AG08395 (cell line): Measurements from ENCODE around the gene FOXP1.

ENCODE experiments used
- DNase-seq: peaks from one replicate; pipeline ENCODE4 v3.0.0; 2012; ENCODE audit warnings: mixed read lengths, low spot score

The FOXP1 gene

DNA sequence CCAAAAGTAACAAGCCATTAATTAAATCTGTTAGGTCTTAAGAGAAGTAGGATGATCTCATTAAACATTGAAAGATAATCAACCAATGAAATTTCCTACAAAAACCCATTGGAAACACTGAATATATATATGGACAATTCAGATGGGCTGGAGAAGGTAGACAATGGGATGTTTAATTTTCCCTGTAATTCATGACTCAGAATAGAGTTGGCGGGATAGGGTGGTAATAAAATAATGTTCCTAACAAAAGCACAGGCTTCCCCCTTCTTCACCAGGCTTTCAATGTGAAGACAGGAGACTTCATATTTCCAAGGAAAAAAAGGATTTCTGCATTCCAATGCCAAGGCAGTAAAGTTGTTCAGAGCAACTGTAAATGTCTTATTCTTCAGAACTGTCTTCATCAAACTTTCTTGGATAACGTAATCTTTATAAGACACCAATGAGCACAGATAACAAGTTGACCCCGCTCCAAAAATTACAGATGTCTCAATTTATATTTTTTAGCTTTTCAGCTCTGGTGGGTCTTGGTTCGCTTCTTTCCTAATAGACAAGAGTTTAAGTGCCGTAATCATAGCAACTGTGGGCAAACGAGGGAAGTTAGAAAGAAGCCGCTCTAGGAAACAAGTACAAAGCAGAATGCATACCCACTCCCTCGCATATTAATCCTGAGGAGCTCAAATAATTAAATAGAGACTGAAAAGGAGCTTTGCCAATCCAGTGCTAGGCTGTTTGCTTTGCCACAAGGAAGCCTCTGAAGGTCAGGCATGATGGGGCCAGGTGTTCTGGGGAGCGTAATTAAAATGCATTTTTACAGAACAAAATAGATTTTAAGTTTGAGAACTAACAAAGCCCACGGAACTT lies 377.0 kb downstream of the FOXP1 start:
- DNase-seq = no peak

- DNase-seq = no peak
Measured at GRCh38 chr3:71203727-71204488, 379.6 kb downstream of the FOXP1 start.

GRCh38 chr3:71202848-71203533 lies 380.5 kb downstream of the FOXP1 start:
- no peak for DNase-seq

DNA sequence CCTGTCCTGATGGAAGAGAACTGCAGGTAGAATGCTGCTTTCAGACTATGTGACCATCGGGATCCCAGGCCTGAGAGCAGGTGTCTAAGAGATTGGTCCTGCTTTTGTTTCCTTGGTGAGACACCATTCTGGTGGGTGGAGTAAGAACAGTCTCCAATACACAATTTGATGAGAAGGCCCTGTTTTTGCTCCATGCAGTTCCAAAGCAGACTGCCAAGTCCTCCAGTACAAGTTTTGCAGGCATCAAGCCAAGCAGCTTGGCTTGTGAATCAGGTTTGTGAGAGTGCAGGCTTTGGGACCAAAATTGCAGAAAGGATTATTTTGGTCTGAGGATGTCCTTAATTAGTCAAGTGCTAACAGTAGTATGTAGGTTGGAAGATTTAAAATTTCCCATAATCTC lies 381.6 kb downstream of the FOXP1 start:
- peak; percentile 42 for DNase-seq

- no peak for DNase-seq
Measured at GRCh38 chr3:71197841-71198565, 385.5 kb downstream of the FOXP1 start.

- no peak for DNase-seq
Measured at GRCh38 chr3:71195492-71195891, 388.0 kb downstream of the FOXP1 start.

DNA sequence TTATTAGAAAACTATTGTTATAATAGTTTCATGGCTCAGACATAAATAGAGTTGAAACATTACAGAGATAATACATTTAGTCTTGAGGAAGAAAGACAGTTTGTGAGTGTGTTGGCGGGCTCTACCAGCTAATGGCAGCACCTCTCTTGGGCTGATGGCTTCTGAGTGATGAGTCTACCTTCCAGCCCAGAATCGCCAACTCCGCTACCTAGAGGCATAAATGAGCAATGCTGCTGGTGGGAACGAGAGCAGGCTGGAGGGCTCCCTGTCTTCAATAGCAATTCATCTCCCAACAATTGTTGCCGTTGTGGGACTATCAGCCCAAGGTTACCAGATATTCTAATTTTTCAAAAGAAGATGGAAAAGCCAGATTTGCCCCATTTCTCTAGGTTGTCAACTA lies 388.7 kb downstream of the FOXP1 start:
- DNase-seq = no peak

DNA sequence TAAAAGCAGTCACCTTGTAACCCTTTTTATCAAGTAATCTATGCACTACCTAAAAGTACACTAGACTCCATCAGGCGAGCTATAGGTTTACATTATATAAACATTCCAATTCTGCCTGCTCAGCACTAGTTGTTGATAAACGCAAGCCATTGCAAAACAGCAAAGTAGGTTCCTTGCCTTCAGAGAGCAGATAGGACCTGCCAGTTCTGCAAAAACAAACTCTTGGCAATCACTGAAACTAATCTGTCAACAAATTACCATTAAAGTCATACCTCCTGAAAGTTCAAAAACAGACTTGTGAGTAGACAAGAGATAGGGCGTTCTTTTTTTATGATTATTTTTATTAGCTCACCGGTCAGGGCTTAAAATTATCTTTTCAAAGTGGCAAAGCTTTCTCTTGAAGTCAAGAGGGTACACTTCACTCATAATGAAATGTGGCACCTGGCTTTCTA lies 392.5 kb downstream of the FOXP1 start:
- no peak for DNase-seq

- DNase-seq = no peak
Measured at GRCh38 chr3:71189480-71189879, 394.0 kb downstream of the FOXP1 start.

DNA sequence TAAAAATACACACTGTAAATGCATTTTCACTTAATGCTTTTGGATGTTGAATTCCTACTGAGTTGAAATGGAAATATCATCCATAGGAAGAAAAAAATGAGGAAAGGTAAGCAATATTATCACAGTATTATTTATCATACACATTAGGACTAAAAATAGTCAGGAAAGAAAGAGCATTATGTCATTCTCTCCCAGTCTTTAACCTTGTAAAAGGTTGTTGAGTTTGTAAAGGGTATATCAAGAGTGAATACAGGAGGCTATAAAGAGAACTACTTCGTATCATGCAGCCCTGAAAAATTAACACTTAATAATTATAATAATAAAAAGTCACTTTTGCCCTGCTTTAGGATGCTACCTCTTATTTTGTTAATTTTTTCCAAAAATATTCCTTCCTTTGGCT lies 395.8 kb downstream of the FOXP1 start:
- no peak for DNase-seq

GRCh38 chr3:71186801-71187200 lies 396.7 kb downstream of the FOXP1 start:
- no peak for DNase-seq

- peak; percentile 9 for DNase-seq
Measured at GRCh38 chr3:71185733-71186455, 397.6 kb downstream of the FOXP1 start.

GRCh38 chr3:71184252-71184651 lies 399.3 kb downstream of the FOXP1 start:
- no peak for DNase-seq

DNA sequence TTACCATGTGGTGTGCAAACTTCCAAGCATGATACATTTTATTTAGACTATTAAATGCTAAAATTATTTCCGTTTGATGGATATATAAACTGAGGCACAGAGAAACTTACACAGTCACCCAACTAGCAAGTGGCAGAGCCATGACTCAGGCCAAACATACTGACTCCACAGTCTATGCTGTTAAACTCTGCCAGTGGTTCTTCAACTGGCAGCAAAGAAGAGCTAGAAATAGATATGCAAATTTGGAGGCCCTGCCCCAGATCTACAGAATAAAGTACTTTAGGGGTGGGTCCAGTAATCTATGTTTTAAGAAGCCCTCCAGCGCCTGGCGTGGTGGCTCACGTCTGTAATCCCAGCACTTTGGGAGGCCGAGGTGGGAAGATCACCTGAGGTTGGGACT lies 400.0 kb downstream of the FOXP1 start:
- DNase-seq = no peak

DNA sequence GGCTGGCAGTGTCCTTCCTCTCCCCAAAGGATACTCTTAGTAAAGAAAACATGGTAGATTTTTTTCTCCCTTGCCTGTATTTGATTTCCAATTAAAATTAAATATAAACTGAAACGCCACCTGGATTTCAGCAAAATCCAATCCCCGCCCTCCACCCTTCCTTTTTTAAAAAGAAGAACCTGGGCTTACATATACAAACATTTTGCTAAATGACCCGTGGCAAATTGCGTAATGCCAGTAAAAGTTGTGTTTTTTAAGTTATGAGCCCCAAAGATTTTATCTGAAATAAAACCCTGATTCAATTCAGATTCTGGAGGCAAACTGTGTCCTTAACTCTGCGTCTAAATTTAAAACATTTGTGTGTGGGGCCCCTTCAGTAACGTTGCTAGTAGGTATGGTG lies 403.0 kb downstream of the FOXP1 start:
- DNase-seq = no peak

DNA sequence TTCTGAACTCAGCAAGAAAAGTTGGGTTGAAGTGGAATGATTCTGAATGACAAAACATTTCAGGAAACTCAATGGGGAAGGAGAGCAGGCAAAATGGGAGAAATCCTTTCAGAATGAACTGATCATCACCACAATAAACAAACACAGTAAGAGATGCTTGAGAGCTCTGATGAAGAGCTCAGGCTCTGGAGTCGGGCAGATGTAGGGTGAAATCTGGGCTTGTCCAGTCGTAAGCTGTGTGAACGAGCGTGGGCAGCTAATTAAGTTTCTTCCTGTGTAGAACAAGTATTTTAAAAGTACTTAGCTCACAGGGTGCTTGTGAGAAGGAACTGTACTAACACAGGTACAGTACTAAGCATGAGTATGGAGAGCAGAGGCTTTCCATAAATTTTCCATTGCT lies 406.2 kb downstream of the FOXP1 start:
- DNase-seq = no peak

DNA sequence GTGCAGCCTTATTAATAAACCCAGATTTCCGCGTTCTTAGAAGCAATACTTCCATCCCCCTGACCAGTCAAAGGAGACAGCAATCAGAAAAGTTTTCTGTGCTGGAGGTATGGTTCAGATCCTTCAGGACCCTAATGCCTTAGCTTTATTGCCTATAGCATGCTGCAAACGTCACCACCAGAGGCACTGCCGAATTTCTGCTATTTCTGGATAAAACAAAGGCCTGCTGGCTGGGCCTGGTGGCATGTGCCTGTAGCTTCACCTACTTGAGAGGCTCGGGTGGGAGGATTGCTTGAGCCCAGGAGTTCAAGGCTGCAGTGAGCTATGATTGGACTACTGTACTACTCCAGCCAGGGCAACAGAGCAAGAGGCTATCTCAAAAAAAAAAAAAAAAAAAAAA lies 407.2 kb downstream of the FOXP1 start:
- DNase-seq = no peak

GRCh38 chr3:71175691-71176365 lies 407.7 kb downstream of the FOXP1 start:
- no peak for DNase-seq

DNA sequence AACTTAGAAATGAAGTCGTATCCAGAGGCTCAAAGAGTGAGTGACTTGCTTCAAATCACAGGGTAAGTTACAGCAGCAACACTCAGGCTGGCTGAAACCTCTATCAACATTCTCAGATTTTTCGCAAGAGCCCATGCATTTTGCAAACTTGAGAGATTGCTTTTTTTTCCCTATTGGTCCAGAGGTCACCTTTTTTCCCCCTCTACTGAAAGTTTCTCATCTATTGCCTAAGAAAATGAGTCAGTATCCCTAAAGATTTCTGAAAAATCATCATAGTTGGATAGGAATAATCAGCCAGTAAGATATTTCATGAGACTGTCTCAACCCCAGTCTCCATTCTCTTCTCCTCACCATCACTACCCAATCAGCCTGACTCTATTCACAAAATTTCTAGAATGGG lies 410.6 kb downstream of the FOXP1 start:
- DNase-seq = peak; percentile 21

- no peak for DNase-seq
Measured at GRCh38 chr3:71172189-71172588, 411.3 kb downstream of the FOXP1 start.

DNA sequence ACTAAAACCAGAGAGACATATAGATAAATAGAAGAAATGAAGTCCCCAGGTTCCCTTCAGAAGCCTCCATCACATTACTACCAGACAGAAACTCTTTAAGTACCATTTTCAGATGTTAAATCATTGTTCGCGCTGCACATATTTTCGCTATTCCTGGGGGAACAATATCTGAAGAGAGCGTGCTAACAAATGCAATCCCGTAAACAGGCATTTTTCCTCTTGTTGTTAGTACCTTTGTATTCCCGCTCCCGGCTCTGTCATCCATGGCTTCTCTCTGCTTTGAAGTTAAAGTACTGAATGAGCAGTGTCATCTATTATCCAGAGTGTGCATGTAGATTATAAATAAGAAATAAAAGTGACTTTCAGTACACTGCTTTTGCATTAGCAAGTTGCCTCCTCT lies 412.3 kb downstream of the FOXP1 start:
- no peak for DNase-seq
